ENCODE measurements around the gene DENND1B. TPM values are rescaled to one million over a fixed set of nuclear protein-coding genes. Genes with fewer than 3 reads are reported as not detected.
"Not testable (repeated sequence)": the region's sequence is repeated elsewhere in the genome, so short reads cannot be mapped to it uniquely, and the experiment has no call there.

DENND1B gene
- polyA plus RNA-seq, 3 donors from 2014 or later = 15.6 to 19.2 (median 18.5) TPM

GRCh38 chr1:197510691-197511378 is 264.4 kb downstream of the DENND1B start:
- H3K27me3 Mint-ChIP-seq (ENCODE audit: low read depth in 3 of 3) = no peaks in the 10 kb centered on the region
- no peaks in the 10 kb centered on the region for H3K4me1 Mint-ChIP-seq
- H3K4me3 Mint-ChIP-seq = no peak overlapping the region
- H3K9me3 Mint-ChIP-seq = no peaks in the 10 kb centered on the region
- peak overlapping the region in 1 of 6 donors; percentile 32 for H3K27ac Mint-ChIP-seq
- peaks cover 6 to 21% (median 17%) of the 10 kb centered on the region in 3 donors for H3K36me3 Mint-ChIP-seq
- DNase-seq = no peak

GRCh38 chr1:197496722-197497121 is 278.6 kb downstream of the DENND1B start:
- H3K36me3 Mint-ChIP-seq = no peaks in the 10 kb centered on the region
- DNase-seq = no peak
- no peaks in the 10 kb centered on the region for H3K9me3 Mint-ChIP-seq
- no peak overlapping the region for H3K4me3 Mint-ChIP-seq
- no peak overlapping the region for H3K27ac Mint-ChIP-seq
- no peaks in the 10 kb centered on the region for H3K4me1 Mint-ChIP-seq
- H3K27me3 Mint-ChIP-seq (ENCODE audit: low read depth in 3 of 3) = peaks cover 2 to 7% (median 2%) of the 10 kb centered on the region in 3 donors

- H3K4me1 Mint-ChIP-seq, DNase-seq, H3K36me3 Mint-ChIP-seq, H3K9me3 Mint-ChIP-seq, H3K4me3 Mint-ChIP-seq, H3K27ac Mint-ChIP-seq: not testable (repeated sequence)
- peaks cover 2 to 12% (median 4%) of the 10 kb centered on the region in 3 donors for H3K27me3 Mint-ChIP-seq (ENCODE audit: low read depth in 3 of 3)
Observed at GRCh38 chr1:197491505-197491904, 283.8 kb downstream of the DENND1B start.

DNA sequence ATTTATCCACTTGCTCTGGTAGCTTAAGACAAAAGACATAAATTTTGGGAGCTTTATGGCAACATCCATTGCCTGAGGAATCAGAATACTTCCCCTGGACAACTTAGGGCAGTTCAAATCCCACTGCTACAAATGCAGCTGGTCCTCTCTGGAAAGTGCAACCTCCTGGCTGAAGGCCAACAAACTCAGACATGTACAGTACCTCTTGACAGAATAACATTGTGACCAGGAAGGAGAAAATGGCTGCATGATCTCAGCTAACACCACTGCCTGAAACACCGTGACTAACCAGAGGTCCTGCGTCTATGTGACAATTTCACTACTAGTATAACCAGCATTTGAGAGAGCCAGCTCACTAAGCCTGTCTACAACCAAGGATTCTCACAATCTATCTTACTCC is 288.3 kb downstream of the DENND1B start:
- DNase-seq = no peak
- Mint-ChIP-seq H3K4me1 (peaks cover under 1 to 3% of the 10 kb centered on the region in 2 donors), H3K27ac (no peak overlapping the region), H3K4me3 (no peak overlapping the region), H3K9me3 (peaks cover 0 to 3% (median 0%) of the 10 kb centered on the region in 6 donors), H3K27me3 (ENCODE audit: low read depth in 3 of 3) (peaks cover 0 to 10% (median 3%) of the 10 kb centered on the region in 3 donors), H3K36me3 (peaks cover 0 to 3% (median 0%) of the 10 kb centered on the region in 3 donors)

- Mint-ChIP-seq H3K27me3 (ENCODE audit: low read depth in 3 of 3) (peaks cover 0 to 6% (median under 1%) of the 10 kb centered on the region in 3 donors), H3K27ac (no peak overlapping the region), H3K36me3 (peaks cover 0 to 3% (median 0%) of the 10 kb centered on the region in 3 donors), H3K4me1 (peaks cover 11 to 14% of the 10 kb centered on the region in 2 donors), H3K4me3 (no peak overlapping the region), H3K9me3 (peaks cover 0 to 3% (median 0%) of the 10 kb centered on the region in 6 donors)
- no peak for DNase-seq
Observed at GRCh38 chr1:197485790-197486189, 289.5 kb downstream of the DENND1B start.

GRCh38 chr1:197481101-197481500 is 294.2 kb downstream of the DENND1B start:
- Mint-ChIP-seq H3K27ac (peak overlapping the region in 5 of 6 donors; percentile 5 to 79 (median 71)), H3K4me3 (peak overlapping the region in 4 of 5 donors; percentile 8 to 57 (median 46)), H3K27me3 (ENCODE audit: low read depth in 3 of 3) (peaks cover 0 to 2% (median 0%) of the 10 kb centered on the region in 3 donors), H3K36me3 (peaks cover 0 to 3% (median 0%) of the 10 kb centered on the region in 3 donors), H3K9me3 (peaks cover 0 to 1% (median 0%) of the 10 kb centered on the region in 6 donors), H3K4me1 (peaks cover 11 to 20% of the 10 kb centered on the region in 2 donors)
- DNase-seq = peak; percentile 15 to 20 (median 20)

GRCh38 chr1:197480446-197480845 is 294.8 kb downstream of the DENND1B start:
- Mint-ChIP-seq H3K27me3 (ENCODE audit: low read depth in 3 of 3) (peaks cover 0 to 2% (median 0%) of the 10 kb centered on the region in 3 donors), H3K27ac (peak overlapping the region in 1 of 6 donors; percentile 6), H3K4me3 (no peak overlapping the region), H3K36me3 (peaks cover 0 to under 1% (median 0%) of the 10 kb centered on the region in 3 donors), H3K9me3 (no peaks in the 10 kb centered on the region), H3K4me1 (peaks cover 11 to 20% of the 10 kb centered on the region in 2 donors)
- no peak for DNase-seq

DNA sequence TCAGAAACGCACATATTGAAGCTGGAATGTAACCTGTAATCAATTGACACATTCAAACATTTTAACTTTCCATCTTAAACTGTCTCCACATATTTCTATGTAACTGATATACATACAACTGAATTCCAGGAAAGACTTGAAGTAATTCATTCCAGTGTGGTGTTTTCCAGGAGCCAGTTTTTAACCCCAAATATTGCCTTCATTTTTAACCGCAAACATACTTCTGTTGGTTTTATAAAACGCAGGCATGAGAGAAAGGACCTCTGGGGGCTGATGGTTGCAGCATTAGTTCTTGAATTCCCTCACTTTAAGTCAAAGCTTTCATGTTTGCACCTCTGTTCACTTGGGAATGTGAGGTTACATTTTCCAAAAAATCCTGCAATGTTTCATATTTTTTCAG is 303.1 kb downstream of the DENND1B start:
- no peak overlapping the region for H3K4me3 Mint-ChIP-seq
- no peaks in the 10 kb centered on the region for H3K4me1 Mint-ChIP-seq
- H3K27ac Mint-ChIP-seq = no peak overlapping the region
- no peaks in the 10 kb centered on the region for H3K9me3 Mint-ChIP-seq
- H3K36me3 Mint-ChIP-seq = no peaks in the 10 kb centered on the region
- peaks cover 0 to 7% (median 3%) of the 10 kb centered on the region in 3 donors for H3K27me3 Mint-ChIP-seq (ENCODE audit: low read depth in 3 of 3)
- no peak for DNase-seq

GRCh38 chr1:197471248-197471985 is 303.9 kb downstream of the DENND1B start:
- Mint-ChIP-seq H3K4me1 (no peaks in the 10 kb centered on the region), H3K36me3 (no peaks in the 10 kb centered on the region), H3K9me3 (no peaks in the 10 kb centered on the region), H3K27ac (no peak overlapping the region), H3K27me3 (ENCODE audit: low read depth in 3 of 3) (peaks cover 0 to 7% (median 6%) of the 10 kb centered on the region in 3 donors), H3K4me3 (no peak overlapping the region)
- no peak for DNase-seq

DNA sequence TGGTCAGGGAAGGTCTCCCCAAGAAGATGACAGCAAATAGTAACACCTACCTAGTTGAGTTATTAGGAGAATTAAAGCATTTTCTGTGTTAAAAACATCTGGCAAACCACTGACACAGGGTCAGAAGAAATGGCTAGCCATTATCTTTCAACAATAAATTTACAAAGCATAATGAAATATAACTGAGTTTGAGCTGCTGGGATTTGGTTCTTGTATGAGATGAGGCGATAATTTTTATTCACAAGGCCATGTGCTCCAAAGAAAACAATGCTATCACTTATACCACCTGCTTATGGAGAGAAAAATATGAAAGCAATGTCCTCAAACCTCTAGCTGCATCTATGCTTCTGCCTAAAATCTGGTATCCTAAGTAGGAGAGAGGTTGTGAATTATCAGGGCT is 304.9 kb downstream of the DENND1B start:
- H3K27ac Mint-ChIP-seq = no peak overlapping the region
- no peaks in the 10 kb centered on the region for H3K9me3 Mint-ChIP-seq
- no peaks in the 10 kb centered on the region for H3K4me1 Mint-ChIP-seq
- H3K27me3 Mint-ChIP-seq (ENCODE audit: low read depth in 3 of 3) = peaks cover 0 to 7% (median 7%) of the 10 kb centered on the region in 3 donors
- no peak overlapping the region for H3K4me3 Mint-ChIP-seq
- no peak for DNase-seq
- no peaks in the 10 kb centered on the region for H3K36me3 Mint-ChIP-seq

DNA sequence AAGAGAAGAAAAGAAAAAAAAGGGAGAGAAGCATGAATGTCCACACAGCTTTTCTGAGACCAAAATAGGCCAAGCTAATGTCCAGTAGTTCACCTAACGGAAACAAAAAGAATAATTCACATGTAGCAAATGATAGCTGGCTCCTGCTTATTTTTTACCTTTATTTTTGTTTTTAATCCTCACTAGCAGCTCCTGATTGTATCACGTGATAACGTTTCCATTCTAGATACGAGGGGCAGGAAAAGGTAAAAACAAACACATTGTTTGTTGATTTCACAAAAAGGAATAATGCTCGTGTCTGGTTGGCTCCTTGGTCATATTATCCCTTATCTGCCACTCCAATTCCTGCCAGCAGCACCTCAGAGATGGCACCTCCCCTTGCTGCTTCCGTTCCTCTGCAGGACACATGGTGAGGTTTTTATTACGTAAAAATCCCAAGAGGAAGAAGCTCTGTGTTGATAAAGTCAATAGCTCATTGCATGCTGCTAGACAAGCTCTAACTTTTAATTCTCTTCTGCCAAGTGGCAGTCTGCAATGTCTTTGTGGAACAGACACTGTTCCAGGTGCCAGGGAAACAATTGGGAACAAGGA is 305.6 kb downstream of the DENND1B start:
- no peak overlapping the region for H3K4me3 Mint-ChIP-seq
- DNase-seq = no peak
- no peaks in the 10 kb centered on the region for H3K4me1 Mint-ChIP-seq
- no peak overlapping the region for H3K27ac Mint-ChIP-seq
- H3K9me3 Mint-ChIP-seq = no peaks in the 10 kb centered on the region
- peaks cover 0 to 7% (median 2%) of the 10 kb centered on the region in 3 donors for H3K27me3 Mint-ChIP-seq (ENCODE audit: low read depth in 3 of 3)
- no peaks in the 10 kb centered on the region for H3K36me3 Mint-ChIP-seq

DNA sequence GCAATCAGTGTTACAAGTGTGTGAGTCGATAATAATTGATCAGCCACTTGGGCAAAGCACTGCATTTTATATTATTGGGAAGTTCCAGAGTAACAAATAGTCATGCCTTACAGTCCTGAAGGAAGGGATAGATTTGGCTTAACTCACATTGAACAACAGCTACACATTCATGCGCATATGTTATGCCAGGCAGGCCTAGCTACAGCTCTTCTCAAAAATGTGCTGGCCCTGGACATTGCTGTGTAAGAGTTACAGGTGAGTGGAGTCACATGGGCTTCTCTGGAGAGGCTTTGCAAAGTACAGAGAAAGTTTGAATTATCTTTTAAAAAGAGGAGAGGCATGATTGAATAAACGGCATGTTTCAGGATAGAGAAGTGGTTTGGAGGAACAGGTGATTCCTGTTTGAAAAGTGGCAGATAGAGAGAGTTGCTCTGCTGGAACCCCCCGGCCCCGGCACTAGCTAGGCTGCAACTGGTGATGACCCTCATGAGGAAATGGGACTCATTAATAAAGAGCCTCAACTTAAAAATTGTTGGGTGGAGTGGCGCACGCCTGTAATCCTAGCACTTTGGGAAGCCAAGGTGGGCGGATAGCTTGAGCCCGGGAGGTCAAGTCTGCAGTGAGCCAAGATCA is 306.6 kb downstream of the DENND1B start:
- Mint-ChIP-seq H3K9me3 (no peaks in the 10 kb centered on the region), H3K4me1 (no peaks in the 10 kb centered on the region), H3K27me3 (ENCODE audit: low read depth in 3 of 3) (peaks cover 0 to 7% (median 2%) of the 10 kb centered on the region in 3 donors), H3K36me3 (no peaks in the 10 kb centered on the region), H3K27ac (no peak overlapping the region), H3K4me3 (no peak overlapping the region)
- DNase-seq = no peak

GRCh38 chr1:197467881-197468280 is 307.4 kb downstream of the DENND1B start:
- Mint-ChIP-seq H3K4me3 (no peak overlapping the region), H3K36me3 (no peaks in the 10 kb centered on the region), H3K4me1 (no peaks in the 10 kb centered on the region), H3K27ac (no peak overlapping the region), H3K9me3 (no peaks in the 10 kb centered on the region), H3K27me3 (ENCODE audit: low read depth in 3 of 3) (peaks cover 0 to 7% (median 2%) of the 10 kb centered on the region in 3 donors)
- no peak for DNase-seq
